NCI-H226 (cell line): ENCODE data around the gene BRSK1.

Experiments used
- DNase-seq: peaks from one replicate; pipeline ENCODE4 v3.0.0-alpha.2; 2015

BRSK1 gene

GRCh38 chr19:55254625-55254977, 29.2 kb upstream of the BRSK1 start:
- no peak for DNase-seq

DNA sequence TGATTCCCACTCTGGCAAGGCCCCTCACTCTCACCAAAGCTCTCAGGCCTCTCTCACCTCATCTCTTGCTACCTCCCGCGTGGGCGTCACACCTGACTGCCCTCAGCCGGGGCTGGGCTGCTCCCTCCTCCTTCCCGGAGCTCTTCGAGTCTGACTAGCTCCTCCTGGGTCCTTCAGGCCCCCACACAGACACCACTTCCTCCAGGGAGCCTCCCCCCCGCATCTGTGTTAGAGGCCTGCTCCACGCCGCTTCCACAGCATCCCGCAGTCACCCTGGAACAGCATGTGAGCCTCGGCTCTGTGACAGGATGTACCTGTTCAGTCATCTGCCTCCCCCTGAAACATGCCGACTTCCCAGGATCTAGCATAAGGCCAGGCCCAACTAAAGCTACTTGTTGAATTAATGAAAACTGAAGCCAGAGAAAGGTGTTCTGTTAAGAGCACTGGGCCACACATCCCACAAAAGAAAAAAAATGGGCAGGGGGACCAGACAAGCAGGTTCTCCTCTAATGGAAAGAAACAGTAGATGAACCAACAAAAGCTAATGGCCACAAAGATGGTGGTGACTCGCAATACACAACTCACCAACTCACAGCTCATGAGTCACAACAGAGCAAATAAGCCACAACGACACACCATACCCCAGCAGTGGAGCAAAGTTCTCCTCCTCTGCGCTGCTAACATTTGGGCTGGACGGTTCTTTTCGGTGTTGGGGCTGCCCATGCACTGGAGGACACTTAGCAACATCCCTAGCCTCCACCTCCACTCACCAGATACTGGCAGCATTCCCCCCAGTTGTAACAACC, 28.0 kb upstream of the BRSK1 start:
- DNase-seq, result peak; percentile 15

DNA sequence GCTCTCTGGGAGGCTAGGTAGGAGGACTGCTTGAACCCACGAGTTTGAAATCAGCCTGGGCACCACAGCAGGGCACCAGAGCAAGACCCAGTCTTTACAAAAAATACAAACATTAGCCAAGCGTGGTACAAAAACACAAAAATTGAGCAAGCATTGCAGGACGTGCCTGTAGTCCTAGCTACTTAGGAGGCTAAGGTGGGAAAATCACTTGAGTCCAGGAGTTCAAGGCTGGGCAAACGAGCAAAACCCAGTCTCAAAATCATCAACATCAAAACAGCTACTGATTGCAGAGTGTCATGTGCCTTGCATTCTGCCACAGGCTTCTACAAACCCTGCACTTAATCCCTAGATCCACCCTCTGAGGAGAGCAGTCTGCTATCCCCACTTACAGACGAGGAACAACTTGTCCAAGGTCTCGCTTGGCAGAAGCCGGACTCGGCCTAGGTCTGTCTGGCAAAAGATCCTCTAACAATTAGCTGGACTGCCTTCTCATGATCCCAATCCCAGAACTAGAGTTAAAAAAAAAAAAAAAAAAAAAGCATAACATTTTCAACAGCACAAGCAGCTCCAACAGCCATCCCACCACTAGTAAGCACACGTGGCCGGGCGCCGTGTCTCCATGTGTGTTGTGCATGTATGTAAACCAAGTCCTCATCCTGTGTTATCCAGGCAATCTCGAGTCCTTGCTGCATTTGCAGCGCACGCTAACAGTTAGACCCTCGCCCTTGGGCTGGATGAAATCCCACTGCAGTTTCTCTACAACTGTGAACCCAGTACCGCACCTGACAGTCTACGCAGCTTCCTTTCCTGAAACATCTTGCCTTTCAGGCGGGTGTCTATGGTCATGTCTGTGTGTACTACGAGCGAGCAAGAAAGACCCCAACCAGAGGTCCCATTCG, 27.0 kb upstream of the BRSK1 start:
- DNase-seq, result no peak

GRCh38 chr19:55257461-55258420, 26.1 kb upstream of the BRSK1 start:
- no peak for DNase-seq

GRCh38 chr19:55258476-55258827, 25.3 kb upstream of the BRSK1 start:
- no peak for DNase-seq

DNA sequence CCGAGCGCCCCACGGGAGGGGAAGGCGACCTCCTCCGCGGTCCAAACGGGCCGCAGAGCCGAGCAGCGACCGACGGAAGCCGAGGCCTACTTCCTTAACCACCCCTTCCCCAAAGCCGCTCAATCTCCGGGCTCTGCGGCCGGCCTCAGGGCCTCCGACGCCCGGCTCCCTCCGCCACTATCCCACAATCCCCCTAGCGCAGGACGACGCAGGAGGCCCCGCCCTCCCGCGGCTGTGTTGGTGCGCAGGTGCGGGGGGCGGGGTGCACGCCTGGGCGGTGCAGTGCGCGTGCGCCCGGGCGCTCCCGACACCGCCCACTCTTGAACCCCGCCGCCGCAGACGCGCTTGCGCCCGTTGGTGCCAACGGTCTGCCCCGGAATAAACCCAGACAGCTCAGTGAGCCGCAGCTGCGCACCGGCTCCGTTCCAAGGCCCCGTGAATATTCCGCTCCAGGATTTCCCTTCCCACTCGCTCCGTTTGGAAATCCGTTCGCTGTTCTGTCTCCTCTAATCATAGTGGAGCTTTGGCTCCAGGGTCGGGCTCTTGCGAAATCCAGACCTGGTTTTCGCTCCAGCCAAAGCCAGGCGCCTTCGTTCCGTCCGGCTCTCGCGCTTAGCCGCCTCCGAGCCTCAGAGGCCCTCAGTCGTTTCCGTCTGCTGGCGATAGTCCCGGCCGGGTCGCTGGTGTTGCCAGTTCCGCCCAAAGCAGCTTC, 24.8 kb upstream of the BRSK1 start, which contains the start of gene PPP6R1:
Gene PPP6R1 (minus strand): TSS at position 190 of the 712 bp plus-strand sequence. CDS start 11,914 bp downstream, outside the sequence.
- peak; percentile 100 for DNase-seq

DNA sequence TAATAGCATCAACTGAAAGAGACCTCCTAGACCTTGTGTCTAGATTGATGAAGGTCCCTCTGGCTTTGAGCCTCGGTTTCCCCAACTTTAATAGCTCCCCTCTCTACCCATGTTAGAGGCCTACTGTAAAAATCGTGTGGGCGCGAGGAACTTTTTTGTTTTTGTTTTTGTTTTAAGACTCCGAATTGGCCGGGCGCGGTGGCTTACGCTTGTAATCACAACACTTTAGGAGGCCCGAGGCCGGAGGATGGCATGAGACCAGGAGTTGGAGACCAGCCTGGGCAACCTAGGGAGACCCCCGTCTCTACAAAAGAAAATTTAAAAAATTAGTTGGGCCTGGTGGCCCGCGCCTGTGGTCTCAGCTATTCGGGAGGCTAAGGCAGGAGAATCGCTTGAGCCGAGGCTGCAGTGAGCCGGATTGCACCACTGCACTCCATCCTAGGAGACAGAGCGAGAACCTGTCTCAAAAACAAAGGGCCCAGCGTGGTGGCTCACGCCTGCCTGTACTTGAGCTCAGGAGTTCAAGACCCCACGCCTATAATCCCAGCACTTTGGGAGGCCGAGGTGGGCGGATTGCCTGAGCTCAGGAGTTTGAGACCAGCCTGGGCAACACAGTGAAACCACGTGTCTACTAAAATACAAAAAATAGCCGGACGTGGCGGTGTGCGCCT, 24.1 kb upstream of the BRSK1 start:
- DNase-seq, result no peak

GRCh38 chr19:55261671-55262126, 22.1 kb upstream of the BRSK1 start:
- DNase-seq, result no peak

DNA sequence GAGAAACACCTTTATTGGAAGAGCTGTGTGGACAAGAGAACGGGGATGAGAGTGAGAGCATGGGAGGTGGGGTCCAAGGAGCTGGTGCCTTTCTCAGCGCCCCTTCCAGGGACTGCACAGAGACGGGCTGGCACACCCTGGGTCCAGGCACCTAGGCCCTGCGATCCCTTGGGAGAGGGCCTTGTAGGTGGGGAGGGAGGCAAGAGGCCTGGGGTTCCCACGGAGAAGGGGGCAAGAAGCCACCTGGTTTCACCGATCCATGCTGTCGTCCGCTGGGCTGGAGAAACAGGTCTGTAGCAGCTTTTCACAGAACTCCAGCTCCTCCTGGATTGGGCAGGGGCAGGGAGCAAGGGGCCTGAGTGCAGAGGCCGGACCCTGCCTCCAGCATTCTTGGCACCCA, 21.4 kb upstream of the BRSK1 start:
- DNase-seq, result no peak

DNA sequence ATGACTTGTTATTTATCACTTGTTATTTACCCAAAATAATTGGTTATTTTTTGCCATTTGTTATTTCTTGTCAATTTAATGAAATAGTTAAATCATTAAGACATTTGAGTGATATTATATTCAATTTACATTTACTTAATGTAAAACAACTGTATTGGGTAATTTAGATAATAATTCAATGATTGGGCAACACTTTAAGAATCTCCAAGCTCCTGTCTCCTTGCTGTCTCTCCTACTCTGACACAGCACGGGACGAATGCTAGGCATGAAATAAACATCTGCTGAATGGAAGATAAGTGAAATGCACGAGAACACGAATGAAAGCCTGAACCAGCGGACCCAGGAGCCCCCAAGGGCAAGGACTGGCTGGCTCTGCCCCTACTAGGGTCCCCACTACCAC, 19.3 kb upstream of the BRSK1 start:
- no peak for DNase-seq

DNA sequence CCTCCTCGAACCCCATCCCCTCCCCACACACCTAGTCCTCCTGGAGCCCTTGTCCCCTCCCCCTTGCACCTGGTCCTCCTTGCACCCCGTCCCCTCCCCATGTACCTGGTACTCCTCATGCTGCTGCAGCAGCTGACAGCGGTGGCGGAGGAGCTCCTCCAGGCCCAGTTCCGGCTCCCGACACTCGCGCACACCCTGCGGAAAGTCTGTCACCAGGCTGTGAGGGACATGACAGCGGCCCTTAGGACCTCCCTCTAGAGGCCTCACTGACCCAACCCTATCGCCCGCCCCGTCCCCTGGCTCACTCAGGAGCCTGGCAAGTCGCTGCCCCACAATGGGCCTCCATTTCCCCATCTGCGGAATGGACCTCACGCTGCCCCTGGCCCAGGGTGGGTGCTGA, 18.6 kb upstream of the BRSK1 start:
- no peak for DNase-seq

- no peak for DNase-seq
Measured at GRCh38 chr19:55265723-55266386, 17.9 kb upstream of the BRSK1 start.

- DNase-seq, result no peak
Measured at GRCh38 chr19:55266404-55266803, 17.4 kb upstream of the BRSK1 start.

DNA sequence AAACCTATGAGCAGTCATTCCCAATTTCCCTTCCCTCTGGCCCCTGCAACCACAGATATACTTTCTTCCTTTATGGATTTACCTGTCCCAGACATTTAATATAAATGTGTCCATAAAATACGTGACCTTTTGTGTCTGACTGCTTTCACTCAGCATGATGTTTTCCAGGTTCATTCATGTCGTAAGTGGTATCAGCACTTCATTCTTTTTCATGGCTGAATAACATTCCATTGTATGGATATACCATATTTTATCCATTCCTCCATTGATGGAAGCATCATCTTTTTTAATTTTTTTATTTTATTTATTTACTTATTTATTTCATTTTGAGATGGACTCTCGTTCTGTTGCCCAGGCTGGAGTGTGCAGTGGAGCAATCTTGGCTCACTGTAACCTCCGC, 17.0 kb upstream of the BRSK1 start:
- no peak for DNase-seq

- no peak for DNase-seq
Measured at GRCh38 chr19:55269299-55269698, 14.5 kb upstream of the BRSK1 start.

DNA sequence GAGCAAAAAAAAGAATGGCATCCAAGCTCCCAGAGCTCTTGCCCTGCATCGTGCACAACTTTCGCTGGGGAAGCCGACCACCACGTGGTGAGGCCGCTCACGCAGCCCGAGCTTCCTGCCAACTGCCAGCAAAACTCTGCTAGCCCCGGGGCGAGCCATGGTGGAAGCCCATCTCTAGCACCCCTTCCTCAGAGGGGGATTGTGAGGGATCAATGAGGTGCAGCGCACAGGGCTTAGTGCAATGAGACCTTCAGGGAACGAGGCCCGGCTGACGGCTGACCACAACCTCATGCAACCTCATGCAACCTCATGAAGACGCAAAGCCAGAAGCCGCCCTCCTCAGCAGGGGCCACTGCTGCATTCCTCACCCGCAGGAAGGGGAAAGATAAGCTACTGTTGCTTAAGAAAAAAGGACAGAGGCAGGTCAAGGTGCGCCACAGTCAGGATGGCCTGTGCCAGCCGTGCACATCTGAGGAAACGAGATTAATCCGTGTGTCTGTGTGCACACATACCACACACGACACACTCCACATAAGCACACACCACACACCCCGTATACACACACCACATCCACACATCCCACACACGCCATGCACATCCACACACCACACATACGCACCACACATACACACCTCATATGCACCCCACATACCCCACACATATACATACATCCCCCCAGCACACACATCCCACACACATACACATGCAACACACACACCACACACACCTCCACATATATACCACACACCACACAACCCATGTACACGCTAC, 13.4 kb upstream of the BRSK1 start:
- DNase-seq, result no peak

DNA sequence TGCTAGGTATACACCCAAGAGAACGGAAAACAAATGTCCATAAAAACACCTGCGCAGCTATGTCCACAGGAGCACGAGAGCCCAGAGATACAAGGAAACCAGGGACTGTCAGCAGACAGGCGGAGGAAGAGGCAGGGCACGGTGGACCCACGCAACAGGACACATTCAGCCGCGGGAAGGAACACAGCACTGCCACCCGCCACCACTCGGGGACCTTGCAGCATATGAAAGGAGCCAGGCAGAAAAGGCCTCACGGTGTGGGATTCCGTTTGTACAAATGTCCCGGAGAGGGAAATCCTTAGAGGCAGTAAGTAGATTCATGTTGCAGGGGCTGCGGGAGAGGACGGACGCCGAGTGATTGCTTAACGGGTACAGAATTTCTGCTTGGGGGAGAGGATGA, 11.7 kb upstream of the BRSK1 start:
- no peak for DNase-seq

- DNase-seq, result no peak
Measured at GRCh38 chr19:55273978-55274707, 9.7 kb upstream of the BRSK1 start.
